Stimulated activated CD4-positive, alpha-beta T cell treated with anti-CD3 and anti-CD28 coated beads, Interleukin-4, amount 100 ng/mL, for 1 hour (primary cell): Measurements from ENCODE around the gene MS4A5.

ENCODE experiments used
- DNase-seq: peaks from one replicate; pipeline ENCODE4 v3.0.0-alpha.2; 2020

MS4A5 gene

GRCh38 chr11:60485987-60486386 is 56.6 kb downstream of the MS4A5 start:
- no peak for DNase-seq

GRCh38 chr11:60492488-60493009 is 63.2 kb downstream of the MS4A5 start, which contains the start of gene MS4A12:
Gene MS4A12 (plus strand): TSS chr11:60492778. CDS start chr11:60497319, 4,541 bp downstream.
- DNase-seq = no peak

- no peak for DNase-seq
Measured at GRCh38 chr11:60493454-60493853, 64.1 kb downstream of the MS4A5 start.
